Tibial nerve (tissue), 4 donors: ENCODE measurements around the gene LINGO4. TPM values are rescaled to one million over a fixed set of nuclear protein-coding genes. Genes with fewer than 3 reads are reported as not detected.

Experiments
- DNase-seq, 2 donors: peaks; one replicate each; pipeline ENCODE4 v3.0.0-alpha.2; 2019; ENCODE audit warnings: low spot score in 2 of 2
- H3K27ac ChIP-seq, 4 donors: fragments of 200-600 bp; sonication (generic) in 3 of 4; one replicate each; pipeline ENCODE4 v1.5.1; 2017 to 2019; ENCODE audit warnings: mild to moderate bottlenecking in 1 of 4
- H3K27me3 ChIP-seq, 2 donors: fragments of 200-600 bp; sonication (generic) in 1 of 2; one replicate each; pipeline versions ENCODE4 v1.5.1 to v1.6.0; 2017 to 2019
- H3K36me3 ChIP-seq, 3 donors: fragments of 200-600 bp; sonication (generic); one replicate each; pipeline ENCODE4 v1.5.1; 2018 to 2019
- H3K4me1 ChIP-seq, 4 donors: fragments of 200-600 bp; sonication (generic) in 3 of 4; one replicate each; pipeline ENCODE4 v1.5.1; 2017 to 2019
- H3K4me3 ChIP-seq, 4 donors: fragments of 200-600 bp; sonication (generic) in 3 of 4; one replicate each; pipeline ENCODE4 v1.5.1; 2017 to 2019; ENCODE audit warnings: mild to moderate bottlenecking in 1 of 4, moderate library complexity in 1 of 4
- H3K9me3 ChIP-seq, 4 donors: fragments of 200-600 bp; sonication (generic) in 3 of 4; one replicate each; pipeline ENCODE4 v1.5.1; 2017 to 2019
- EP300 ChIP-seq, 2 donors: sonication (generic); formaldehyde crosslinking; IDR thresholded peaks; one replicate each; pipeline ENCODE4 v1.6.1; 2017; ENCODE audit warnings: antibody characterized with exemption in 2 of 2, mild to moderate bottlenecking in 1 of 2
- POLR2A ChIP-seq, 2 donors: fragments of 450-650 bp; IDR thresholded peaks; one replicate each; pipeline ENCODE4 v1.6.1; 2017; ENCODE audit warnings: antibody characterized with exemption in 2 of 2, mild to moderate bottlenecking in 2 of 2, moderate library complexity in 2 of 2
- WGBS, 2 donors: methylation state at CpG; one replicate each; pipeline ENCODE4 v1.1.5; 2018; 5-methylcytosine and 5-hydroxymethylcytosine counted together
- total RNA-seq, 4 donors: library from RNA; depleted of rRNA; stranded (reverse); fragments of >200 nt; gene quantifications; one replicate each; pipeline ENCODE4 v1.1.0, GENCODE V29; 2016
- TF ChIP-seq, protein P1 (sequence below), 5 experiments: fragments of 200-600 bp in 3 of 5; fragments of 450-650 bp in 2 of 5; sonication (generic) in 3 of 5; IDR thresholded peaks; one replicate each; pipeline ENCODE4 v1.5.1; 2016 to 2019; ENCODE audit warnings: antibody characterized with exemption in 5 of 5, mild to moderate bottlenecking in 3 of 5, moderate library complexity in 2 of 5

LINGO4 gene
- total RNA-seq, 4 donors from 2014 or later = not detected

DNA sequence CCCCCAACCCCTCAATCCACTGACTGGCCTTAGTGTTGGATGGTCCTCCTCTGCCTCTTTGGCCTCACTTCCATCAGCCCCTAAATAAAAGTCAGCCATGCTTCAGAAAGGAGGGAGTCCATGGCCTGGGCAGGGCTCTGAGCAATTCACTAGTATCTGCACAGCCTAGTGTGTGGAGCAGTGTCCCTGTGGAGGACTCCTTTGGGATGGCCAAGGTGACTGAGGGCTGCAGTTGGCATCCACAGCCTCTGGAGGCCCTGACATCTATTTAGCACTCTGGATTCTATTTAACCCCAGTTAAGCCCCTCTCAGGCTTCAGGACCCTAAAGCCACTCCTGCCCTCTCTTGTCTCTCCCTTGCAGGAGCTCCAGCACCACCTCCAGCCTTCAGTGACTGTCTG is 44.7 kb upstream of the LINGO4 start:
- DNase-seq = no peak
- Histone ChIP-seq H3K4me3 (no peak overlapping the region), H3K27ac (no peak overlapping the region), H3K36me3 (peaks cover 0 to 10% (median 0%) of the 10 kb centered on the region in 3 donors), H3K9me3 (no peaks in the 10 kb centered on the region), H3K27me3 (no peaks in the 10 kb centered on the region), H3K4me1 (no peaks in the 10 kb centered on the region)
- no peak for TF ChIP-seq EP300 (IDR thresholded peaks at IDR 0.05)
- no peak for TF ChIP-seq POLR2A (IDR thresholded peaks at IDR 0.05)
- TF ChIP-seq, protein P1, sequence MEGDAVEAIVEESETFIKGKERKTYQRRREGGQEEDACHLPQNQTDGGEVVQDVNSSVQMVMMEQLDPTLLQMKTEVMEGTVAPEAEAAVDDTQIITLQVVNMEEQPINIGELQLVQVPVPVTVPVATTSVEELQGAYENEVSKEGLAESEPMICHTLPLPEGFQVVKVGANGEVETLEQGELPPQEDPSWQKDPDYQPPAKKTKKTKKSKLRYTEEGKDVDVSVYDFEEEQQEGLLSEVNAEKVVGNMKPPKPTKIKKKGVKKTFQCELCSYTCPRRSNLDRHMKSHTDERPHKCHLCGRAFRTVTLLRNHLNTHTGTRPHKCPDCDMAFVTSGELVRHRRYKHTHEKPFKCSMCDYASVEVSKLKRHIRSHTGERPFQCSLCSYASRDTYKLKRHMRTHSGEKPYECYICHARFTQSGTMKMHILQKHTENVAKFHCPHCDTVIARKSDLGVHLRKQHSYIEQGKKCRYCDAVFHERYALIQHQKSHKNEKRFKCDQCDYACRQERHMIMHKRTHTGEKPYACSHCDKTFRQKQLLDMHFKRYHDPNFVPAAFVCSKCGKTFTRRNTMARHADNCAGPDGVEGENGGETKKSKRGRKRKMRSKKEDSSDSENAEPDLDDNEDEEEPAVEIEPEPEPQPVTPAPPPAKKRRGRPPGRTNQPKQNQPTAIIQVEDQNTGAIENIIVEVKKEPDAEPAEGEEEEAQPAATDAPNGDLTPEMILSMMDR (IDR thresholded peaks at IDR 0.05) = no peak

DNA sequence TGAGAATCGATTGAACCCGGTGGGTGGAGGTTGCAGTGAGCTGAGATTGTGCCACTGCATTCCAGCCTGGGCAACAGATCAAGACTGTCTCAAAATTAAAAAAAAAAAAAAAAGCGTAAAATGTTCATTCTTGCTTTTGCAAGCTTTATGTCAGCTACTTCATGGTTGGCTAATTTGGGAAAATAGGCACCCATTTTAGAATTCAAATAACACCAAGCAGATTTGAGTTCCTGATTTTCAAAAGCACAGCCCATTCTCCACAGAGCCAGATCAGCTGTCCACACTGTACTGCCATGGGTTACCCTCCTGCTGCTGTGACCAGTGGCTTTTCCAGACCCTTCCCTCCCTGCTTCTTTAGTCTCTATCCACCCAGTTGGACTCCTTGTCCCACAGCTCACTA is 43.9 kb upstream of the LINGO4 start:
- no peaks in the 10 kb centered on the region for H3K9me3 ChIP-seq
- H3K36me3 ChIP-seq = peaks cover 0 to 10% (median 0%) of the 10 kb centered on the region in 3 donors
- no peaks in the 10 kb centered on the region for H3K27me3 ChIP-seq
- no peak overlapping the region for H3K4me3 ChIP-seq
- H3K27ac ChIP-seq = no peak overlapping the region
- WGBS, 2 donors = 42 to 49% methylated on average over 3 of the region's 3 CpGs
- no peak for DNase-seq
- TF ChIP-seq POLR2A (IDR thresholded peaks at IDR 0.05) (no peak), EP300 (IDR thresholded peaks at IDR 0.05) (no peak)
- TF ChIP-seq, protein P1 (IDR thresholded peaks at IDR 0.05) = no peak
- H3K4me1 ChIP-seq = no peaks in the 10 kb centered on the region

DNA sequence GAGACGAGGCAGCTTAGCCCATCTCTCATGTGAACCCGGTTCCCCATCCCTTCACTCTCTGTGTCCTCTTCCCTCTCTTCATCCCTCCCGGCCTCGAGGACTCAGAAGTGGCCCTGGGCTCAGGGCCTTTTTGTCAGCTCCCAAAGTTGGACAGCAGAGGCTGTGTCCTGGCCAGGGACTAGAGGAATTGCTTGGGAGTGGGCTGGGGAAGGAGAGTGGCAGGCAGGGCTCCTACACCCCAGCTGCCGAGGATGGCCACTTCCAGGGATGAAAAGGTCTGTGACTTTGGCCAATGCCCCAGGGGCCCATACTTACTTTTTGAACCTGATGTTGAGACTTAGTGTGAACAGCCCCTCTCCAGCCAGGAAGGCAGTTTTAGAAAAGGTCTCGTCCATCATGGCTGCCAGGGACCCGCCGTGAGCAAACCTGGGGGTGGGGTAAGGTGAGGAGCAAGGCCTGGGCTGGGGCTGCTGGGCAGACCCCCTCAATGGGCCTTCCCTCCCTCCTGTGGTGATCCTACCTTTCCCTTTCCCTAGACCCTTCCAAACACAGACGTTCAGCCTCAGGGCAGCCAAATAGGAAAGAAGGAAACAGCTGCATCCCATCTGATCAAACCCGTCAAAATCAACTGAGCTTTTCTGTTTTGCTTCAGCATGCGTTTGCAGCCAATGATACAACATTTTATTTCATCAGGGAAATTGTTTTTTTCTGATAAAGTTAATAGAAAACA is 42.8 kb upstream of the LINGO4 start:
- no peak for DNase-seq
- H3K36me3 ChIP-seq = peaks cover 0 to 10% (median 0%) of the 10 kb centered on the region in 3 donors
- H3K27ac ChIP-seq = no peak overlapping the region
- 53 to 57% methylated on average over 10 to 11 of the region's 11 CpGs for WGBS, 2 donors
- H3K9me3 ChIP-seq = no peaks in the 10 kb centered on the region
- H3K4me1 ChIP-seq = no peaks in the 10 kb centered on the region
- no peaks in the 10 kb centered on the region for H3K27me3 ChIP-seq
- H3K4me3 ChIP-seq = no peak overlapping the region
- TF ChIP-seq, protein P1 (IDR thresholded peaks at IDR 0.05) = no peak
- TF ChIP-seq EP300 (IDR thresholded peaks at IDR 0.05) (no peak), POLR2A (IDR thresholded peaks at IDR 0.05) (no peak)

DNA sequence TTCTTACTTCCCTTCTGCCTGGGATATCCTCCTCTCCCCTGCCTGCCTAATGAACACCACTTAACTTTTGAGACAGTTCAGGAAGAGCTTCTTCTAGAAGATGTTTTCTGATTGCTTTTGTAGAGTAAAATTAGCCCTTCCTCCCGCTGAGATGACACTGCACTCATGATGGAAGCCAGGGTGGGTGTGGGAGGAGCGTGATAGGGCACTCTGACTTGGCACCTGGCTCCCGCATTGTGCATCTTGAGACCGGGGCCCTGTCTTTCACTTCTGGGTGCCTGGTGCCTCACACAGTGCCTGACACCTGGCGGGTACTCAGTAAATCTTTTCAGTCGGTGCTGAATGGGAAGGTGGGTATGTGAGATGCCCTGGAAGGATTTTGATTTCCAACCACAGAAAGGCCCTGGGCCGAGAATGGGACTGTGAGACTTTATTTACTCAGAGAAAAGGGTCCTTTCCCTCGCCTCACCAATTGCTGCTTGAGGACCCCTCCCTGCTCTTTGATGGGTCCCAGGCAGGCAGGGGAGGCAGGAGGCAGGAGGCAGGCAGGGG is 41.5 kb upstream of the LINGO4 start:
- Histone ChIP-seq H3K36me3 (peaks cover 0 to 10% (median 0%) of the 10 kb centered on the region in 3 donors), H3K27me3 (no peaks in the 10 kb centered on the region), H3K9me3 (no peaks in the 10 kb centered on the region), H3K4me3 (no peak overlapping the region), H3K27ac (no peak overlapping the region), H3K4me1 (no peaks in the 10 kb centered on the region)
- DNase-seq = no peak
- TF ChIP-seq EP300 (IDR thresholded peaks at IDR 0.05) = no peak
- TF ChIP-seq, protein P1 (IDR thresholded peaks at IDR 0.05) = no peak
- no peak for TF ChIP-seq POLR2A (IDR thresholded peaks at IDR 0.05)
- 84 to 86% methylated on average over 8 of the region's 8 CpGs for WGBS, 2 donors

DNA sequence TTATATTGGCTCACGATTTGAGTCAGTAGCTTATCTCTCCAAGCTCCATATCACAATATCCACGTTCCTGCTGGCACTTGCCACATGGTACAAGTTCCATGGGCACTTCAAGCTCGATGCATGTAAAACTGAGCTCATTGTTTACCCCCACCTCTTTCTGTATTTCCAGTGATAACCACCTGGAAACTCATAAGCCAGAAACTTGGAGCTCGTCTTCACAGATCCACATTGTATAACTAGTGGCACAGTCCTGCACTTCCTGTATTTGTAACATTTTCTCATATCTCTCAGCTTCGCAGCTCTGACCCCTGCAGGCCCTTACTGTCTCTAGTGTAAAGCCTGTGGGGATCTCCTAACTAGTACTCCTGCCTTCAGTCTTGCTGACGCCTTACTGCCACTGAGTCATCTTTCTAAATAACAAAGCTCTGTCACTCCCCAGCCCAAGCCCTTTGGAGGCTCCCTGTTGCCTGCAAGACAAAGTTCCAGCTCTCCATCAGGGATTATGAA is 40.9 kb upstream of the LINGO4 start:
- DNase-seq = no peak
- Histone ChIP-seq H3K4me1 (no peaks in the 10 kb centered on the region), H3K4me3 (no peak overlapping the region), H3K9me3 (no peaks in the 10 kb centered on the region), H3K27ac (no peak overlapping the region), H3K27me3 (no peaks in the 10 kb centered on the region), H3K36me3 (peaks cover 0 to 10% (median 0%) of the 10 kb centered on the region in 3 donors)
- 57 to 67% methylated on average over 6 of the region's 6 CpGs for WGBS, 2 donors
- TF ChIP-seq, protein P1 (IDR thresholded peaks at IDR 0.05) = no peak
- TF ChIP-seq POLR2A (IDR thresholded peaks at IDR 0.05) (no peak), EP300 (IDR thresholded peaks at IDR 0.05) (no peak)
